Heart left ventricle (tissue), 13 donors: ENCODE results near the gene CAMTA1.

Source experiments
- CTCF ChIP-seq, 12 donors: fragments of 200-600 bp; sonication (generic) in 4 of 12; IDR thresholded peaks; one replicate each; pipeline versions ENCODE4 v1.5.0 to v1.8.0; 2018 to 2022; ENCODE audit warnings: antibody characterized with exemption in 12 of 12, mild to moderate bottlenecking in 5 of 12
- POLR2A ChIP-seq, 2 donors: fragments of 450-650 bp; IDR thresholded peaks; one replicate each; pipeline ENCODE4 v1.6.1; 2017; ENCODE audit warnings: antibody characterized with exemption in 2 of 2, mild to moderate bottlenecking in 2 of 2, moderate library complexity in 2 of 2
- donor health status: ischemic (EF 13 %, LVEDD 7.1; RV severe dilation, severe dysfunction).
- donor health status: DM: no; HTN: yes; CAD: no.
- donor health status: DM: no; HTN: no; CAD: no.
- donor health status: ischemic (EF 25% LVEDD 6.9; RV normal size, moderate dysfunction).
- donor health status: ischemic (EF 25% LVEDD 5.7; RV mildly dilated, moderate dysfunction).
- donor health status: ischemic (EF 35%, LVEDD 5.7; RV mildly dilated, moderate dysfunction).
- donor health status: nonischemic (EF 11% LVEDD 7.7; RV severe dilation, severe dysfunction).
- donor health status: DM: yes; HTN: yes; CAD: no.
- donor health status: PGD.
- donor health status: ischemic (EF 29% LVEDD 5.4; RV normal size, mild dysfunction).
- donor health status: nonischemic (EF 23%, LVEDD 6.1; RV moderate dilation, normal function).

- TF ChIP-seq CTCF (IDR thresholded peaks at IDR 0.05): no peak
- TF ChIP-seq POLR2A (IDR thresholded peaks at IDR 0.05): no peak
Measured at GRCh38 chr1:7385471-7386225, 600.4 kb downstream of the CAMTA1 start.
